Measurements from ENCODE around the gene RYR1.
"Not testable (repeated sequence)": the region's sequence is repeated elsewhere in the genome, so short reads cannot be mapped to it uniquely, and the experiment has no call there.

Gene RYR1

DNA sequence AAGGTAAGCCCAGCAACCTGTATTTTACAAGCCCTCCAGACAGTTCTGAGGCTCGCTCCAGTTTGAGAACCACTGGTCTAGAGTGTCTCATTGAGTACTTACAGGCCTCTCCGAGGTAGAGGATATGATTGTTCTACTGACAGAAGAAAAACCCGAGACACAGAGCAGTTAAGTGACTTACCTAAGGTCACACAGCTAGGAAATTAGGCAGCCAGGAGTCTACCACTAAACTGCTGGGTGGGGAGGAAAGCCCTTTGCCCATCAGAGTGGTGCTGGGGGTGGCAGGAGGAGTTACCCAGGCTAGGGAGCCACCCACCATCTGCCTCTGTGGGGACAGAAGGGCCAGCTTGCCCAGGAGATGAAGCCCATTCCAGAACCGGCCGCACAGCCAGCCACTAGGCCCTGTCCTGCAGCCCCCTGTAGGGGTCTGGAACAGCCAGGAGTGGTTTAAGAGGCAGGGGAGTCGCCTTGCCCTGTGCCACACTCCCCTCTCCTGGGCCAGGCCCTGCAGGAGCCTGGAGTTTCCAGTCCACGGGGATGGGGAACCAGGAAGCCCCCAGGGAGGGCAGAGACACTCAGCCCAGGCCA, 8.2 kb upstream of the RYR1 start:
- no peak overlapping the region for H3K27ac ChIP-seq
- DNase-seq (ENCODE audit: low read depth, low spot score) = no peak

DNA sequence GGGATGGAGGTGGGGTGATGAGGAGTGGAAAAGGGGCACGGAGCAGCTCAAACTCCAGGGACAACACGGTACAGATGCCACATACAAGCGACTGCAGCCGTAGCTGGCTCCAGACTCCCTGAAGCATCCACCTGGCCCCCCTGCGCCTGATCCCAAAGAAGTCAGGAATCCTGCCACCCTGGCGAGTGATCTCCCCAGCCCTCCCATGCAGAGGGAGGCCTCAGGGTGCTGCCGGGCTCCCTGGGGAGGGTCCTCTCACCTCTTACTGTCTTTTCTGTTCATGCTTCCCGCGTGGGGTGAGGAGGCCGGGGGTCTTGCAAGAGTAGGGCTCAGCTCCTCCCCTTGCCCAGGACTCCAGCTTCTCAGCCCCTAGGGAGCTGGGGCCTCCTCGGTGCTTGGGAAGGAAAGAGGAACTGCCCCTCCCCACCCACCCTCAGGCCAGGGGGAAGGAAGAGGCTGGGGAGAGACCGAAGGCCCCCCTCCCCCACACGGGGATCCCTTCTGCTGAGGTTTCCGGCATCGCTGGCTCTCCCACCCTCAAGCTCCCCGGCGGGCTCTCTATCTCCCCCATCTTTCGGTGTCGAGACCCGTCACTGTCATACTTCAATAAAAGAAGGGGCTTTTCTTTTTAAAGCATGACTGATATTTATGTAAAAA, 7.6 kb upstream of the RYR1 start, which contains the start of gene RASGRP4:
TSS of gene RASGRP4 (minus strand) at position 410 of the 657 bp plus-strand sequence. CDS start at position 282, 128 bp downstream.
- DNase-seq (ENCODE audit: low read depth, low spot score) = no peak
- no peak within 1 kb of the TSS for H3K27ac ChIP-seq

GRCh38 chr19:38427035-38427677, 6.3 kb upstream of the RYR1 start:
- not testable (repeated sequence) for DNase-seq (ENCODE audit: low read depth, low spot score); H3K27ac ChIP-seq

DNA sequence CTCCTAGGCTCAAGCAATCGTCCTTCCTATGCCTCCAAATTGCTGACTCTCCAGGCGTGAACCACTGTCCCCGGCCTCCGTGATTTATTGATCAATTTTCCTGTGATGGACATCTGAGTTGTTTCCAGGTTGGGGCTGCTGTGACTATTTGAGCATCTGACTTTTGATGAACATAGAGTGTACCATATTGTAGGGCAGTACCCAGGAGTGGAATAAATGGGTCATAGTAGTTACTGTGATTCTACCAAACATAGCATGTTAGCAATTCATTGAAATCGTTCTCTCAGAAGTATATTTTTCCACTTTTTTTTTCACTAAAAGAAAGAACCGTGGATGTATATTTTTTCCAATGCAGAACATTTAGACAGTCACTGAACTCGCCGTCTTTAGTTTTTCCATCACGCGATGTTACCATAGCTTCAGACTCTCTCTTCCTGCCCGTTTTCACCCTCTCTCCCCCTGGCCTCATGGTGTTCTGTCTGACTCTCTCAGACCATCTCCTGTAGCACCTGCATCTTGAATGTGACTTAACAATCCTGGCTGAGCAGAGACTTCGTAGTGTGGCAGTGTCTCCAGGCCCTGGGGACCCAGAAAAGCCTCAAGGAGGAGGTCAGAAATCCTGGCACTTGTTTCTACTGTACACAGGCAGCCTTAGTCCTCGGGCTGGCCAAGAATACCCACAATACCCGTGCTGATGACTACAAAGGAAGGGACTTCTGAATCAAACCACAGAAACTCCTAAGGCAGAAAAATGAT, 4.3 kb upstream of the RYR1 start:
- DNase-seq (ENCODE audit: low read depth, low spot score) = no peak
- no peak overlapping the region for H3K27ac ChIP-seq

GRCh38 chr19:38429811-38430156, 3.7 kb upstream of the RYR1 start:
- no peak overlapping the region for H3K27ac ChIP-seq
- DNase-seq (ENCODE audit: low read depth, low spot score) = no peak

DNA sequence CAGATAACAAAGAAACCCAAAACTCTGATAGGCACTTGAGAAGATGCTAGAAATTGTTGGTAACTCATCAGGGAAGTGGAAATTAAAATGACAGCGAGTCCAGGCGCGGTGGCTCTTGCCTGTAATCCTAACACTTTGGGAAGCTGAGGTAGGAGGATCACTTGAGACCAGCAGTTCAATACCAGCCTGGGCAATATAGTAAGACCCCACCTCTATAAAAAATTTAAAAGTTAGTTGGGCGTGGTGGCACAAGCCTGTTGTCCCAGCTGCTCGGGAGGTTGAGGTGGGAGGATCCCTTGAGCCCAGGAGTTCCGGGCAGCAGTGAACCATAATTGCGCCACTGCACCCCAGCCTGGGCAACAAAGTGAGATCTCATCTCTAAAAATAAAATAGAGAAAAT, 2.6 kb upstream of the RYR1 start:
- no peak overlapping the region for H3K27ac ChIP-seq
- no peak for DNase-seq (ENCODE audit: low read depth, low spot score)

- DNase-seq (ENCODE audit: low read depth, low spot score) = no peak
- no peak overlapping the region for H3K27ac ChIP-seq
Observed at GRCh38 chr19:38434549-38435051, 1.1 kb downstream of the RYR1 start.

DNA sequence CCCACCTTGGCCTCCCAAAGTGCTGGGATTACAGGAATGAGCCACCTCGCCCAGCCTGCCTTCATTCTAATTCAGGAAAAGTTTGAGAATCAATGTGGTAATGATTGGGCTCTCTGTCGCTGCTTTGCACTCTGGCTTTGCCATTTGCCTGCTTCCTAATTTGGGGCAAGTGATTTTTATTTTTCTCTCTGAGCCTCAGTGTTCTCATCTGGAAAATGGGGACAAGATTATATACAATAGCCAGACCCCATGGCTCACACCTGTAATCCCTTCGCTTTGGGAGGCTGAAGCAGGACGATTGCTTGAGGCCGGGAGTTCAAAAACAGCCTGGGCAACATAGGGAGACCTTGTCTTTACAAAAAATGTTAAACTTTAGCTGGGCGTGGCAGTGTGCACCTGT, 3.8 kb downstream of the RYR1 start:
- no peak overlapping the region for H3K27ac ChIP-seq
- DNase-seq (ENCODE audit: low read depth, low spot score) = no peak

DNA sequence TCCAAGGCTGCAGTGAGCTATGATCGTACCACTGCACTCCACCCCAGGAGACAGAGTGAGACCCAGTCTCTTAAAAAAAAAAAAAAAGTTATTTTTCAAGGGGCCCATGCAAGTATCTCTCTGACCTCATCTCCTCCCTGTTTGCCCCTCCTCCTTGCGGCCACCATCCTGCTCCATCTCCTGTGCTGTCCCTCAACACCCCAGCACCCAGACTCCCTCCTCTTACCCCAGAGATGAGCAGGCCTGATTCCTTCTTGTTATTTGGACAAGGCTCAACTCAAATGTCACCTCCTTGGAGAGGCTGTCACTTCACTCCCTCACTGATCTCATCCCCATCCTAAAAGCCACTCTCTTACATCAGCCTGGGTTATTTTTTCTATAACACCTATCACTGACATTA, 4.4 kb downstream of the RYR1 start:
- DNase-seq (ENCODE audit: low read depth, low spot score) = no peak
- no peak overlapping the region for H3K27ac ChIP-seq

- DNase-seq (ENCODE audit: low read depth, low spot score) = no peak
- H3K27ac ChIP-seq = no peak overlapping the region
Observed at GRCh38 chr19:38440592-38440991, 7.1 kb downstream of the RYR1 start.

DNA sequence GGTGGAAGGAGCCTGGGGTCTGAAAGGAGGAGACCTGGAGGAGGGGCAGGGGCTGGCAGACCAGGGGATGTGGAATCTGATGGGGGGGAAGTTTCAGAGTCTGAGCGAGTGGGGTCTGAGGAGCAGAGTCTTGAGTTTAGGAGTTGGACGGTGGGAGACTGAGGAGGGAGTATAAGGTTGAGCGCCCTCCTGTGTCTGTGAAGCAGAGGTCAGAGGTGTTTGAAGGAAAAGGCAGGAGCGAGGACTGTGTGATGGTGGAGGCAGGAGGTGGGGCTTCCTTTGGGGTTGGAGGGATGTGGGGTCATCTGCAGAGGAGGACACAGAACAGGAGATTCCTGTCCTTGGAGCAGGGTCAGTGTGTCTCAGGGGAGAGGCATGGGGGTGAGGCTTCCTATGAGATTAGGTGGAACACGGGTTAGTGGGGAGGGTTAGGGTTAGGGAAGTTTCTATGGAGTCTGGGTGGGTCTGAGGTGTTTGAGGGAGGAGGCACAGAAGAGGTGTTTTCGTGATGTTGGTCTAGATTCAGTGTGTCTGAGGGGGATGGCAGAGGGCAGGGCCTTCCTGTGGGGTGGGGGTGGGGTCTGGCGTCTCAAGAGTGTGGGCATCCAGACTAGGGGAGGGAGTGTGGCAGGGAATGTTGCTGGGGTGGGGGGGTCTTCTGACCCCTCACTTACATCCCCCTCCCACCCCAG, 8.3 kb downstream of the RYR1 start:
- no peak overlapping the region for H3K27ac ChIP-seq
- no peak for DNase-seq (ENCODE audit: low read depth, low spot score)

DNA sequence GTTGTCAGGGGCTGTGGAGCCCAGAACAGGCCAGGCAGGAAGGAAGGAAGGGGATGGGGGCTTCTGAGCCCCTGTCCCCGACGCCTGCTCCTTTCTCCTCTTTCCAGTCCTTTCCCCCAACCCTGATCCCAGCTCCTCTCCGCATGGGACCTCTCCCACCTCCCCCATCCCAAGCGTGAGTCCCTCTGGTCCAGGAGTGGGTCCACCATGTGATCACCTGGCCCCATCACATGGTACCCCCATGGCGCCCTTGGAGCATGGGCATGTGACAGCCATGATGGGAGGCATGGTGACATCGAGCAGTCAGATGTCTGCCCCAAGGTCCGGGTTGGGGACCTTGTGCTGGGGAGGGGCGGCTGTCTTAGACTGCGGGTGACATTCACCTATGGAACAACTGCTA, 9.2 kb downstream of the RYR1 start:
- no peak for DNase-seq (ENCODE audit: low read depth, low spot score)
- H3K27ac ChIP-seq = no peak overlapping the region

- no peak overlapping the region for H3K27ac ChIP-seq
- DNase-seq (ENCODE audit: low read depth, low spot score) = no peak
Observed at GRCh38 chr19:38443458-38443999, 10.0 kb downstream of the RYR1 start.

DNA sequence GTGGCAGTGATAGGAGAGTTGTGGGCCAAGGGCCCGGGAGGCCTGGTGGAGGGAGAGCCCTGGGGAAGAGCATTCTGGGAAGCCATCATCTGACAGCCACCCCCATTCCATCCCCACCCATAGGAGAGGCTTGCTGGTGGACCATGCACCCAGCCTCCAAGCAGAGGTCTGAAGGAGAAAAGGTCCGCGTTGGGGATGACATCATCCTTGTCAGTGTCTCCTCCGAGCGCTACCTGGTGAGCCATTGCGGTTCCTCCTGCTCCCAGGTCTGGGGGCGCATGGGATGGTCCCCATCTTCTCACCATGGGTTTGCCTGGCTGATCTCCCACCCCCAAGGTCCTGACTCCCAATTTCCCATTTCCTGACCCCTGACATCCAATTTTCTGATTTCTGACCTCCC, 10.5 kb downstream of the RYR1 start:
- H3K27ac ChIP-seq = no peak overlapping the region
- no peak for DNase-seq (ENCODE audit: low read depth, low spot score)

DNA sequence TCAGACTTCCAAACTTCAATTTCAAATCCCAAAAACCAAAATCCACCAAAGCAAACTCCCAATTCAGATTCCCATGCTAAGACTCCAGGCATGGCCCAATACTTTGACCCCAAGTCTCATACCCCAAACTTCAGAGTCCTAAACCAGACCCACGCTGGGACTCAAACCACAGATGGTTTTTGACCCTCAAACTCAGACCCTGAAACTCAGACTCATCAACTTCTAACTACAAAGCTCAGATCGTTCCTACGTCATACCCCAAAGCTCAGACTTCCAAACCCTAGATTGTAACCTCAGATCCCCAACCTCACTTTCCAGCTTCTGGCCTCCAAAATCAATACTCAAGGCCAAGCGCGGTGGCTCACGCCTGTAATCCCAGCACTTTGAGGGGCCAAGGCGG, 11.9 kb downstream of the RYR1 start:
- H3K27ac ChIP-seq = no peak overlapping the region
- DNase-seq (ENCODE audit: low read depth, low spot score) = no peak

- no peak overlapping the region for H3K27ac ChIP-seq
- DNase-seq (ENCODE audit: low read depth, low spot score) = no peak
Observed at GRCh38 chr19:38448225-38448624, 14.7 kb downstream of the RYR1 start.

GRCh38 chr19:38449518-38449917, 16.0 kb downstream of the RYR1 start:
- no peak for DNase-seq (ENCODE audit: low read depth, low spot score)
- H3K27ac ChIP-seq = no peak overlapping the region

- no peak overlapping the region for H3K27ac ChIP-seq
- no peak for DNase-seq (ENCODE audit: low read depth, low spot score)
Observed at GRCh38 chr19:38451036-38451435, 17.5 kb downstream of the RYR1 start.

GRCh38 chr19:38451629-38452028, 18.1 kb downstream of the RYR1 start:
- no peak for DNase-seq (ENCODE audit: low read depth, low spot score)
- no peak overlapping the region for H3K27ac ChIP-seq
